Adrenal gland (tissue), 5 donors: ENCODE results near the gene SLC4A1.

Source experiments
- CTCF ChIP-seq, 6 experiments: fragments of 450-650 bp in 4 of 6; fragments of 200-600 bp in 2 of 6; sonication (generic) in 1 of 6; IDR thresholded peaks; 1 replicate in 5 of 6; 2 replicates in 1 of 6; pipeline versions ENCODE4 v1.5.1 to v1.8.0; 2016 to 2021; ENCODE audit warnings: antibody characterized with exemption in 6 of 6, mild to moderate bottlenecking in 2 of 6, moderate library complexity in 1 of 6
- POLR2A ChIP-seq, 2 donors: fragments of 450-650 bp; IDR thresholded peaks; one replicate each; pipeline ENCODE4 v1.6.1; 2017; ENCODE audit warnings: antibody characterized with exemption in 2 of 2, mild to moderate bottlenecking in 2 of 2, moderate library complexity in 1 of 2
- donor health status: DM: no; HTN: no; CAD: no.

GRCh38 chr17:44297975-44298374, 30.0 kb upstream of the SLC4A1 start:
- TF ChIP-seq POLR2A (IDR thresholded peaks at IDR 0.05) (no peak), CTCF (IDR thresholded peaks at IDR 0.05) (no peak)
